Upper lobe of left lung (tissue), 4 donors: Measurements from ENCODE around the gene WIPF2.

Experiments used
- CTCF ChIP-seq, 6 experiments: fragments of 450-650 bp in 4 of 6; fragments of 200-600 bp in 2 of 6; sonication (generic) in 2 of 6; IDR thresholded peaks; one replicate each; pipeline ENCODE4 v1.5.1; 2016 to 2019; ENCODE audit warnings: antibody characterized with exemption in 6 of 6
- EP300 ChIP-seq, 4 donors: sonication (generic); formaldehyde crosslinking; IDR thresholded peaks; one replicate each; pipeline ENCODE4 v1.5.1; 2017; ENCODE audit warnings: antibody characterized with exemption in 4 of 4, control low read depth in 2 of 4
- POLR2A ChIP-seq, 4 donors: fragments of 450-650 bp; IDR thresholded peaks; one replicate each; pipeline ENCODE4 v1.5.1; 2016 to 2017; ENCODE audit warnings: antibody characterized with exemption in 4 of 4, mild to moderate bottlenecking in 2 of 4
- POLR2AphosphoS5 ChIP-seq, 2 donors: sonication (generic); formaldehyde crosslinking; IDR thresholded peaks; one replicate each; pipeline ENCODE4 v1.5.1; 2017; ENCODE audit warnings: antibody characterized with exemption in 2 of 2

GRCh38 chr17:40307001-40307730 lies 88.1 kb downstream of the WIPF2 start:
- no peak for TF ChIP-seq CTCF (IDR thresholded peaks at IDR 0.05)
- TF ChIP-seq POLR2A (IDR thresholded peaks at IDR 0.05), result no peak
- TF ChIP-seq POLR2AphosphoS5 (IDR thresholded peaks at IDR 0.05), result no peak
- no peak for TF ChIP-seq EP300 (IDR thresholded peaks at IDR 0.05)
